Neural cell (in vitro differentiated cells): ENCODE measurements around the gene HMGCS2.

Experiments
- CTCF ChIP-seq: fragments of 450-650 bp; IDR thresholded peaks from 2 replicates; pipeline ENCODE4 v1.5.1; 2014; ENCODE audit warnings: antibody characterized with exemption, mild to moderate bottlenecking, moderate library complexity; ENCODE audit not compliant: poor library complexity, severe bottlenecking
- EP300 ChIP-seq: fragments of 450-650 bp; conservative IDR thresholded peaks from 2 replicates; pipeline ENCODE4 v1.6.1; 2014; ENCODE audit warnings: antibody characterized with exemption, mild to moderate bottlenecking, moderate library complexity; ENCODE audit not compliant: poor library complexity, severe bottlenecking
- REST ChIP-seq: IDR thresholded peaks from 2 replicates; pipeline ENCODE4 v1.6.1; 2012; ENCODE audit warnings: borderline replicate concordance

DNA sequence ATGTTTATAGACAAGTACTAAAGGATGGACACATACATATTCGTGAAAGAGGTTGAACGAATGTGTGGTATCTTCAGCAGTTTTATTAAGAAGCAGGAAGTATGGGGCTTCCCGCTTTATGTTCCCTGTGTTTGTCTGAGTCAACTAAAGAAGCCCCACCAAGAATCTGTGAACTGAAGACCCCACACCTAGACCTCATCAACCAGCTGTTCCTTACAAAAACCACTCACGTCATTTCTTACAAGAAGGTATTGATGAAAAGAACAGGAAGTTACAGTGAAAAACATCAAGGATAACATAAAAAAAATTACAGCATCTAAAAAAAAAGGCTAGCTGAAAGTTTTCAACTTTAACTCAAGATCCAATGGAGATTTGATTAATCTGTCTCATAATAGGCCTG, 30.3 kb upstream of the HMGCS2 start:
- no peak for TF ChIP-seq CTCF
- no peak for TF ChIP-seq EP300
- TF ChIP-seq REST: no peak
